ENCODE results near the gene TMC5.
"Not testable (repeated sequence)": the region's sequence is repeated elsewhere in the genome, so short reads cannot be mapped to it uniquely, and the experiment has no call there.

TMC5 gene

DNA sequence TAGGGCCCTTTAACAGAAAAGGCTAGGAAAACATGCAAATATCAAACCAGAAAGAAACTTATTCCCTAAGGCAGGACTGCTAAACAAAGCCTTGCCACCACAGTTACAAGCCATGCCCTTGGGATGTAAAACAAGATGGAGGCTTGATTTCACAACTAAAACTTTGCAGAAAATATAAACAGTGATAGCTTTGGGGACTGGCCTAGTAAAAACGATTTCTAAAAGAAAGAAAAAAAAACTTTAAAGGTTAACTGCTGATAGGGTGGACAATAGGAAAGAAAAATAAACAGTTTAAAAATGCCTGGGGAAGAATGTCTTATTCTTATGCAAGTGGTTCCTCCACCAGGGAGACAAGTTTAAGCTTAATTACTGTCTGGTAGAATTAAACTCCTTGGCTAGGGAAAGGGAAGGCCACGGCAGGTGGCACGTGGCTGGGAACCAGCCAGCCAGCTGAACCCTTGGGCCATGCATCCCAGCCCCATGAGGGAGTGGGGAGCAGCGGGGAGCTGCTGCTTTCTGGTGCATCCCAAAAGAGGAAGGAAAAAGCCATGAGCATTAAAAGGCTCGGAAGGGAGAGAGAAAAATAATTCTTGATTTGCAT lies 10.7 kb upstream of the TMC5 start:
- no peak for DNase-seq

DNA sequence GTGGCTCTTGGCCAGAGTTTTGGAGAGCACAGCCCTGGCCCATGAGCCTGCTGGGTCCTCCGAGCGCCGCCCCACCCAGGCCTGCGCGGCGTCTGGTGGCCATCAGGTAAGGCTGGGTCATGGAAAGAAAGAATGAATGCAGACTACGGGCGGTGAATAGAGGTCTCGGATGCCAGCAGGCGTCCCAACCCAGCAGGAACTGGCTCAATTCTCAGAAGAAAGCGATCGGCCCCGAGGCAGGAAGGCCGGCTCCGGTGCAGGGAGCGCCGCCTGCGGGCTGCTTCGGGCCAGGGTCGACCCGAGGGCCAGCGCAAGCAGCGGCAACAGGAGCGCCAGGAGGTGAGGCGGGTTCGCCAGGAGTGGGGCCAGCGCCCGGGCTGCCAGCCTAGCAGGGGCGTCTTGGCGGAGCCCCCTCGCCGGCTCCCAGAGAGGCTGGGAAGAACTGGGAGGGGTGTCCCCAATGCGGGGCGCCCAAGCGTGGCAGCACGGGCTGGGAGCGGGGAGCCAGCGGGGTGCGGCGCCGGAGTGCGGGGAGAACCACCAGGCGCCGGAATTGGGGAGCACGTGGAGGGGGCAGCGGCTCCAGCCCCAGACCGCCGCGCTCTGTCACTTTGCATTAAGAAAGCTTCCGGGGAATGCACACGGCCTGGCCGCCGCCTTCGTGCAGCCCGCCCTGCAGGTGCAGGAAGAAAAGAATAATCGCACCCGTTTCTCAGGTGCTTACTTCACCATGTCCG lies 7.1 kb upstream of the TMC5 start:
- DNase-seq: no peak

- no peak for DNase-seq
These were observed 6.4 kb upstream of the TMC5 start for GRCh38 chr16:19411298-19411697.

DNA sequence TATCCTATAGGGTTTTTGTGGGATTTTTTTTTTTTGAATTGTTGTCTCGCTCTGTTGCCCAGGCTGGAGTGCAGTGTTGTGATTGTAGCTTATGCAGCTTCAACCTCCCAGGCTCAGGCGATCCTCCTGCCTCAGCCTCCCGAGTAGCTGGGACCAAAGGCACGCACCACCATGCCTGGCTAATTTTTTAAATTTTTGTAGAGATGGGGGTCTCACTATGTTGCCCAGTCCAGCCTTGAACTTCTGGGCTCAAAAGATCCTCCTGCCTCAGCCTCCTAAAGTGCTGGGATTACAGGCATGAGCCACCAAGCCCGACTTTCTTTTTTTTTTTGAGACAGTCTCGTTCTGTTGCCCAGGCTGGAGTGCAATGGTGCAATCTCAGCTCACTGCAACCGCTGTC lies 5.6 kb upstream of the TMC5 start:
- not testable (repeated sequence) for DNase-seq

- DNase-seq: no peak
These were observed 2.2 kb upstream of the TMC5 start for GRCh38 chr16:19415461-19415860.

DNA sequence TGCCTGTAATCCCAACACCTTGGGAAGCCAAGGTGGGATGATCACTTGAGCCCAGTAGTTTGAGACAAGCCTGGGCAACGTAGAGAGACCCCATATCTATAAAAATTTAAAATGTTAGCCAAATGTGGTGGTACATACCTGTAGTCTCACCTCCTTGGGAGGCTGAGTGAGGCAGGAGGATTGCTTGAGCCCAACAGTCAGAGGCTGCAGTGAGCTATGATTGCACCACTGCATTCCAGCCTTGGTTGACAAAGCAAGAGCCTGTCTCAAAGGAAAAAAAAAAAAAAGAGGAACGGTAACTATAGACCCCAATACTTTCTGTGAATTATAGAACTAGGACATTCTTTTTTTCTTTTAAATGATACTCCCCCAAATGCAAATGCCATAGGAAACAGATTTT lies 1.8 kb upstream of the TMC5 start:
- no peak for DNase-seq

DNA sequence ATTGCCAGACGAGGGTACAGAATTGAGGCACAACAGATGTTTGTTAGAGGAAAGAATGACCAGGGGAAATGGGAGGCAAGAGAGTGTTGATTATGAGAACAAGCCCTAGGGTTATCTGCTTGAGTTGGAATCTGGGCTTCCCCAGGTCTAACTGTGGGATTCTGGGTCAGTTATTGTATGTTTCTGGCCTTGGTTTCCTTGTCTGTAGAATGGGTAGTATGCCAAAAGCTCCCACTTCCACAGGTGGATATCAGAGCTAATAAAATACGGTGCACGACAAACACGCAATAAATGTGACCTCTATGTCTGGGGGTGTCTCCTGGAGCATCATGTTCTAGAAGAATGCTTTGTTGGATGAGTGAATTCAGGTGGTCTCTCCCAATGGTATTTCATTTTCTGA lies 517 bp downstream of the TMC5 start:
- DNase-seq: no peak

DNA sequence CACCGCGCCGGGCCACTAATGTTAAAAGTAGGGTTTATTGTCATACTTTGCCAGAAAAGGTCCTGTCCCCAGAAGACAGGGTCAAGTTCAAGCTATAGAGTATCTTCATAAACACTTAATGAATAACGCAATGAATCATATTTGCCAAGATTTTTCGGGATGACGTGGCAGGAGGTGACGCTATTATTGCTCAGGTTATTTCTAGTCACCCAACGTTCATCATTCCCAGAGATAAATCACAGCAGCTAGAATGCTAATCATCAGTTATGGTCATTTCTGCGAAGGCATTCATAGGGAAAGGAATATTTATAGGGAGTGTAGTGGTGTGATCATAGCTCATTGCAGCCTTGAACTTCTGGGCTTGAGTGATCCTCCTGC lies 2.0 kb downstream of the TMC5 start:
- no peak for DNase-seq

DNA sequence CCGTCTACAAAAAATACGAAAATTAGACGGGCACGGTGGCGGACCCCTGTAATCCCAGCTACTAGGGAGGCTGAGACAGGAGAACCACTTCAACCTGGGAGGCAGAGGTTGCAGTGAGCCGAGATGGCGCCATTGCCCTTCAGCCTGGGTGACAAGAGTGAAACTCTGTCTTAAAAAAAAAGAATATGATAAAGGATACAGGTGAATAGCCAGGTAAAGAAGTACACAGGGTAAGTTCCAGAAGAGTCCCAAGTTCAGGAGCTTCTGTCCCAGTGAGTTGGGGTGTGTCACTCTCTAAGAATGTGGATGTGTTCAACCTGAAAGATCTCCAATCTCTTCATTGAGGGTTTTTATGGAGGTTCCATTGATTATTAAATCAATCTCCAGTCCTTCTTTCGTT lies 6.8 kb downstream of the TMC5 start:
- DNase-seq: no peak

GRCh38 chr16:19430345-19430744 lies 12.7 kb downstream of the TMC5 start:
- DNase-seq: no peak

DNA sequence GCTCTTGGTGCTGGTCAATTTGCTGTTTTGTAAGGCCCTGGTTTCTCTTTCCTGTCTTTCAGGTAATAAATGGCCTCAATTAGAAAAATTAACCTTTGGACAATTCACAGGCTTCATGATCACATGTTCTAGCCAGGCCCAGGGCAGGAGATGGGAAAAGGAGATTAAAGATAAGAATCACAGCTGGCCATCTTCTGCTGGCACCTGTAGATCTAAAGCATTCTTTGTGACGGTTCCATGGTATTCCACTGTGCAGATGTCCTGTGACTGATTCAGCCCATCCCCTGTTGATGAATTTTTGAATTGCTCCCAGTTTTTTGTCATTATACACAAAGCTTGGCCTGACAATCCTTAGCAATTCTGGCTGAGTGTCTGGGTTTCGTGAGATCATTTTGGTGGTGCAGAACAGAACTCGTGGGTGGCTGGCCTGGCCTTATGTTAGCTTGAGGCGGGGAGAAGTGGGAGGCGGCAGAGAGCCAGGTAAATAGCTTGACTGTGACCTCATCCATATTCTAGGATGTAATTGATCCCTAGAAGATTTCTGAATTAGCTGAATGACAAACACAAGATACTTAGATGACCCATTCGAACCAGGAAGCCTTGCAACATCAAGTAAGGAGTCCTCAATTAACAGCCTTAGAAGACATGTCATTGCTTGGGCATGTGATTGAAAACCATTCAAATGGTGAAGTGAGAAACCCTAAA lies 14.1 kb downstream of the TMC5 start:
- DNase-seq: no peak

- no peak for DNase-seq
These were observed 14.7 kb downstream of the TMC5 start for GRCh38 chr16:19432429-19432828.

DNA sequence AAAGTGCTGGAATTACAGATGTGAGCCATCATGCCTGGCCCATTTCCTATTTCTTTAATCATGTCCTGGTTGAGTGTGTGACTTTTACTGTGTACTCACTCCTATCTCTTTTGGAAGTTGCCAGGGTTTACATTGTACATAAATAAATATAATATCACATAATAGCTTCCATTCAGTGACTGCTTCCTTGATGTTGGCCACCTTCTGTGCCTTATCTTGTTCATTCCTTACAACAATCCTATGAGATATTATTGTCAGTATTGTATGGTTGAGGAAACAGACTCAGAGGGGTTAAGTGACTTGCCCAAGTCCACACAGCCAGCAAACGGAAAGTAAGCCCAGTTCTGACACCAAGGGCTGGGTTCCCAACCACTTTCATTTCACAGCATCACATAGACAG lies 16.9 kb downstream of the TMC5 start:
- no peak for DNase-seq

GRCh38 chr16:19436540-19436939 lies 18.9 kb downstream of the TMC5 start:
- DNase-seq: no peak

GRCh38 chr16:19437280-19437679 lies 19.6 kb downstream of the TMC5 start:
- DNase-seq: no peak

GRCh38 chr16:19438739-19439138 lies 21.1 kb downstream of the TMC5 start:
- no peak for DNase-seq

- DNase-seq: no peak
These were observed 21.8 kb downstream of the TMC5 start for GRCh38 chr16:19439483-19439882.

DNA sequence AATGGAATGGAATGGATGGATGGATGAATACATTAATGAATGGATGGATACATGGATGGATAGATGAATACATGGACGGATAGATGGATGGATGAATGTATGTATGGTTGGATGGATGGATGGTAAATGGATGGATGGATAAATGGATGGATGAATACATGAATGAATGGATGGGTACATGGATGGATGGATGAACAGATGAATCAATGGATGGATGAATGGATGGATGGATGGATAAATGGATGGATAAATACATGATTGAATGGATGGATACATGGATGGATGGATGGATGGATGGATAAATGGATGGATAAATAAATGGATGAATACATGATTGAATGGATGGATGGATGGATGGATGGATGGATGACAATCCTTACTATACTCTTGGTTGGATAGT lies 26.0 kb downstream of the TMC5 start:
- DNase-seq: no peak

GRCh38 chr16:19446300-19446846 lies 28.7 kb downstream of the TMC5 start:
- no peak for DNase-seq

DNA sequence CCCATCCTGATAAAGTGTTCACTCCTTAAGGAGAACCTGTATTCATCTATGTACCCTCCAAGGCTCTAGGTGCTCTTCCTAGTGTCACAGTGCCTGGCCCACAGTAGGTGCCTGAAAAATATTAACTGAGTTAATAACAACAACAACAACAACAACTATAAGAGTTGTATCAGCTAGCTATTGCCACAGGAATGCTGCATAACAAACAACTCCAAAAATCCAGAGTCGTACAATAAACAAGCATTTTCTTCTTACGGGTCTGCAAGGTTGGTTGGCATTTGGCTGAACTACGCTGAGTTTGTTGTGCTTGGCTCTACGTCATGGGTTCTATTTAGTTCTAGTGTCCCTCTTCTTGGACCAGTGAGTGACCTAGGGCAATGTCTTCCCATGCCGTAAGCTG lies 29.2 kb downstream of the TMC5 start:
- no peak for DNase-seq

- DNase-seq: no peak
These were observed 32.5 kb downstream of the TMC5 start for GRCh38 chr16:19450186-19450585.

DNA sequence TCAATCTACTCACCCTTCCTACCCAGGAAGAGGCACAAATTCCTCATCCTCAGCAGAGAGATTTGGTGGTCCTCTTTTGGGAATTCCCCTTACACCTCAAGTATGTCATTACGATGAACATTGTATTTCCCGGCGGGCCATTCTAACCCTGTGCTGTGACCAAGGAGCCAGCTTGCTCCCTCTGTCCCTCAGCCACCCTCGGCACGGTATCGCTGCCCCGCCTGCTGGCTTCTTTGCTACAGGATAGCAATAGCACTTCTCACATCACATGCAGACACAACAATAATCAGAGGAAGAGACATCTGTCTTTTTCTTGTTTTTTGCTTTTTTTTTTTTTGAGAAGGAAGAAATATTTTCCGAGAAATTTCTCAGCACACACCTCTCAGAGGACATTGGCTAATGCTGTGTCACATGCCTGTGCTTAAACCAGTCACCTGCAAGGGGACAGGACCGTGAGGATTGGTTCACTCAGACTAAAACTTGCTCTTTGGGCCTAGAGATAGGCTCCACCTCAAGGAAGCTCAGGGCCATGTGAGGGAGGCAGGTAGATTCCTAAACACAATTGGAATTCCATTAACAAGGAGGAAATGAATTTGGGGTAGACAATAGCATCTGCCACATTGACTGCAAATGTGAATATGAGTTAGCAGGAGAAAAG lies 41.2 kb downstream of the TMC5 start:
- DNase-seq: no peak

DNA sequence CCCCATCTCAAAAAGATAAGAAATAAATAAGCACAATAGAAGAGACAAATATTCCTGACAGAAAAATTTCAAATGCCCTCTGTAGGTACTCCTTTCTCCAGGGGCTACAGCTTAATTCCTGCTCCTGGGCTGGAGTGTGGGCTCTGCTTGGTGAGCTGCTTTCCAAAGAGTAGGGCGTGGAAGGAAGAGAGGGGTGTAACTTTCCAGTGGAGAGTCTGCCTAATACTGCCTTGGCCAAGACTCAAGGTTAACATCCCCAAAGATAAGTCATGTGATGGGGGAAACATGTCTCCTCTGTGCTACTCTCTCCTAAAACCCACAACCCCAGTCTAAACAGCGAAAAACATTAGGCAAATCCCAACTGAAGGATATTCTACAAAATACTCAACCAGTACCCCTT lies 42.7 kb downstream of the TMC5 start:
- no peak for DNase-seq
